Upper lobe of left lung (tissue), 6 donors: ENCODE results near the gene IPMK. TPM values are rescaled to one million over a fixed set of nuclear protein-coding genes. Genes with fewer than 3 reads are reported as not detected.

Experiments used
- ATAC-seq, 2 donors: fragments of 200-7000 bp; cut with Tn5 transposase; one replicate each; pipeline ENCODE4 v1.9.1; 2022; ENCODE audit warnings: mild to moderate bottlenecking in 2 of 2, moderate library complexity in 2 of 2; ENCODE audit not compliant: low FRiP score in 2 of 2
- DNase-seq, 2 donors: peaks; one replicate each; pipeline ENCODE4 v3.0.0-alpha.2; 2019 to 2020
- H3K27ac ChIP-seq, 4 donors: fragments of 200-600 bp; sonication (generic); one replicate each; pipeline ENCODE4 v1.5.1; 2016 to 2019
- H3K27me3 ChIP-seq, 4 donors: fragments of 200-600 bp; sonication (generic); one replicate each; pipeline ENCODE4 v1.5.1; 2017 to 2019
- H3K36me3 ChIP-seq, 4 donors: fragments of 200-600 bp; sonication (generic); one replicate each; pipeline ENCODE4 v1.5.1; 2016 to 2019
- H3K4me1 ChIP-seq, 4 donors: fragments of 200-600 bp; sonication (generic); one replicate each; pipeline ENCODE4 v1.5.1; 2018 to 2019
- H3K4me3 ChIP-seq, 4 donors: fragments of 200-600 bp; sonication (generic); one replicate each; pipeline ENCODE4 v1.5.1; 2017 to 2019; ENCODE audit warnings: mild to moderate bottlenecking in 2 of 4, moderate library complexity in 1 of 4
- H3K9me3 ChIP-seq, 4 donors: fragments of 200-600 bp; sonication (generic); one replicate each; pipeline ENCODE4 v1.5.1; 2018 to 2019
- EP300 ChIP-seq, 4 donors: sonication (generic); formaldehyde crosslinking; IDR thresholded peaks; one replicate each; pipeline ENCODE4 v1.5.1; 2017; ENCODE audit warnings: antibody characterized with exemption in 4 of 4, control low read depth in 2 of 4
- POLR2A ChIP-seq, 4 donors: fragments of 450-650 bp; IDR thresholded peaks; one replicate each; pipeline ENCODE4 v1.5.1; 2016 to 2017; ENCODE audit warnings: antibody characterized with exemption in 4 of 4, mild to moderate bottlenecking in 2 of 4
- POLR2AphosphoS5 ChIP-seq, 2 donors: sonication (generic); formaldehyde crosslinking; IDR thresholded peaks; one replicate each; pipeline ENCODE4 v1.5.1; 2017; ENCODE audit warnings: antibody characterized with exemption in 2 of 2
- WGBS, 2 donors: methylation state at CpG; one replicate each; pipeline ENCODE4 v1.1.5; 2017 to 2018; 5-methylcytosine and 5-hydroxymethylcytosine counted together
- total RNA-seq, 6 donors: library from RNA; depleted of rRNA in 4 of 6; stranded (reverse); fragments of >200 nt in 4 of 6; gene quantifications; one replicate each; pipeline versions ENCODE4 v1.1.0 to v1.2.1, GENCODE V29; 2016 to 2021
- TF ChIP-seq, protein P1 (sequence below), 6 experiments: fragments of 450-650 bp in 4 of 6; fragments of 200-600 bp in 2 of 6; sonication (generic) in 2 of 6; IDR thresholded peaks; one replicate each; pipeline ENCODE4 v1.5.1; 2016 to 2019; ENCODE audit warnings: antibody characterized with exemption in 6 of 6
- donor health status: DM: no; HTN: no; CAD: no; lungs with moderate emphysema.
- donor health status: DM: no; HTN: yes; CAD: no; lungs with severe emphysema.

The IPMK gene
- total RNA-seq, 6 donors from 2014 or later = 2.6 to 10.7 (median 5.7) TPM

GRCh38 chr10:58291538-58292174, 24.0 kb upstream of the IPMK start:
- peak; percentile 70 to 86 for ATAC-seq
- TF ChIP-seq POLR2AphosphoS5 (IDR thresholded peaks at IDR 0.05) = no peak
- no peak for TF ChIP-seq POLR2A (IDR thresholded peaks at IDR 0.05)
- TF ChIP-seq EP300 (IDR thresholded peaks at IDR 0.05) = no peak
- TF ChIP-seq, protein P1, sequence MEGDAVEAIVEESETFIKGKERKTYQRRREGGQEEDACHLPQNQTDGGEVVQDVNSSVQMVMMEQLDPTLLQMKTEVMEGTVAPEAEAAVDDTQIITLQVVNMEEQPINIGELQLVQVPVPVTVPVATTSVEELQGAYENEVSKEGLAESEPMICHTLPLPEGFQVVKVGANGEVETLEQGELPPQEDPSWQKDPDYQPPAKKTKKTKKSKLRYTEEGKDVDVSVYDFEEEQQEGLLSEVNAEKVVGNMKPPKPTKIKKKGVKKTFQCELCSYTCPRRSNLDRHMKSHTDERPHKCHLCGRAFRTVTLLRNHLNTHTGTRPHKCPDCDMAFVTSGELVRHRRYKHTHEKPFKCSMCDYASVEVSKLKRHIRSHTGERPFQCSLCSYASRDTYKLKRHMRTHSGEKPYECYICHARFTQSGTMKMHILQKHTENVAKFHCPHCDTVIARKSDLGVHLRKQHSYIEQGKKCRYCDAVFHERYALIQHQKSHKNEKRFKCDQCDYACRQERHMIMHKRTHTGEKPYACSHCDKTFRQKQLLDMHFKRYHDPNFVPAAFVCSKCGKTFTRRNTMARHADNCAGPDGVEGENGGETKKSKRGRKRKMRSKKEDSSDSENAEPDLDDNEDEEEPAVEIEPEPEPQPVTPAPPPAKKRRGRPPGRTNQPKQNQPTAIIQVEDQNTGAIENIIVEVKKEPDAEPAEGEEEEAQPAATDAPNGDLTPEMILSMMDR (IDR thresholded peaks at IDR 0.05) = peak; percentile 20 to 81 (median 77)
- H3K9me3 ChIP-seq = no peaks in the 10 kb centered on the region
- DNase-seq = peak in 1 of 2 donors; percentile 30
- no peaks in the 10 kb centered on the region for H3K36me3 ChIP-seq
- no peak overlapping the region for H3K4me3 ChIP-seq
- H3K4me1 ChIP-seq = no peaks in the 10 kb centered on the region
- H3K27me3 ChIP-seq = no peaks in the 10 kb centered on the region
- H3K27ac ChIP-seq = no peak overlapping the region
- WGBS, 2 donors = 63 to 70% methylated on average over 5 of the region's 5 CpGs

DNA sequence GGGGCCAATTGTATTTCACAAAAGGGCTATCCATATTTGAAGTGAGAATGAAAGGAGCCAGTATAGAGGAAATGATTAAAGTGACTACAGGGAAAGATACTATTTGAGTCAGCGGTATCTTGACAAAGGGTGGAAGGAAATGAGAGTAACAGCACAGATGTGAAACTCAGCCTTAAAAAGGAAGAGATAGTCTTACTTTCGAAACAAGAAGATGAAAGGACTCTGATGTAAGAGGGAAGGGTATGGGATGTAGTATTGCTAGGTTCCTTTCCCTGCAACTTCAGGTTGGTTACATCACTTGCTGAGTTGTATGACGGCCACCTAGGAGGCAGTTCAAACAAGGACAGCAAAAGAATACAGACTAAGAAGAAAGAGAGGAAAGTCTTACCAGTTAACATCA, 14.9 kb upstream of the IPMK start:
- DNase-seq (no peak), ATAC-seq (peak; percentile 57 to 67)
- peaks cover 0 to 7% (median 0%) of the 10 kb centered on the region in 4 donors for H3K36me3 ChIP-seq
- peaks cover 0 to 9% (median 5%) of the 10 kb centered on the region in 4 donors for H3K4me1 ChIP-seq
- no peak for TF ChIP-seq POLR2AphosphoS5 (IDR thresholded peaks at IDR 0.05)
- TF ChIP-seq, protein P1 (IDR thresholded peaks at IDR 0.05) = no peak
- TF ChIP-seq EP300 (IDR thresholded peaks at IDR 0.05) = no peak
- TF ChIP-seq POLR2A (IDR thresholded peaks at IDR 0.05) = no peak
- H3K27me3 ChIP-seq = no peaks in the 10 kb centered on the region
- no peaks in the 10 kb centered on the region for H3K9me3 ChIP-seq
- WGBS, 2 donors = 32 to 38% methylated on average over 3 of the region's 3 CpGs
- H3K4me3 ChIP-seq = no peak overlapping the region
- peak overlapping the region in 2 of 4 donors; percentile 26 to 35 for H3K27ac ChIP-seq

DNA sequence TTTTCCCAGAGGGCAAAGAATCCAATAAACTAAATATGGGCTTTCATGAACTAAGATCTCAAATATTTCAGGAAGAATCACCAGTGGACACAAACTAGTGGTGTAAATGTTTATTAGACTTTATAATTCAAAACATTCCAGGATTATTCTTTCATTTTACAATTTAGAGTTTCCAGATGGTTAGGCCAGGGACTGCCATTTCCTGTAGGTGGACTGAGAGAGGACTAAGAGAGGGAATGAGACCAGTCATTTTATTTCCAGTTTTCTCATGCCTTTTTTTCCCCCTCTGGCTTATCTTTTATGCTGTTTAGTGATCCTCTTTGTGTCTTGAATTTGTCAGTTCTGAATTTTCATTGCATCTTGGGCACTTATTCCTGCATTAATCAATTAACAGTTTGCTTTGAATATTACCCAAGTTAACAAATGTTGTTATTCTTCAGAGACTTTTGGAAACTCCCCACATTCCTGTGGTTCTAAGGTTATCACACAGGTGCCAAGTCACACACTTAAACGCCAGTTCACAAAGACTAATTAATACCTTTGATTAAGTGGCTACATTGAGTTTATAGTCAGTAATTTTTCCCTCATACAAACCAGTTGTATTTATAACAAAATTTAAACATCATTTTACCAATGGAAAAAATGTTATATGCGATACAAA, 13.5 kb upstream of the IPMK start:
- Histone ChIP-seq H3K27ac (no peak overlapping the region), H3K4me3 (no peak overlapping the region), H3K36me3 (peaks cover 0 to 9% (median 0%) of the 10 kb centered on the region in 4 donors), H3K9me3 (no peaks in the 10 kb centered on the region), H3K4me1 (peaks cover 0 to 9% (median 5%) of the 10 kb centered on the region in 4 donors), H3K27me3 (no peaks in the 10 kb centered on the region)
- no peak for ATAC-seq
- no peak for DNase-seq
- 81 to 82% methylated on average over 2 of the region's 2 CpGs for WGBS, 2 donors
- TF ChIP-seq, protein P1 (IDR thresholded peaks at IDR 0.05) = no peak
- TF ChIP-seq EP300 (IDR thresholded peaks at IDR 0.05) = no peak

DNA sequence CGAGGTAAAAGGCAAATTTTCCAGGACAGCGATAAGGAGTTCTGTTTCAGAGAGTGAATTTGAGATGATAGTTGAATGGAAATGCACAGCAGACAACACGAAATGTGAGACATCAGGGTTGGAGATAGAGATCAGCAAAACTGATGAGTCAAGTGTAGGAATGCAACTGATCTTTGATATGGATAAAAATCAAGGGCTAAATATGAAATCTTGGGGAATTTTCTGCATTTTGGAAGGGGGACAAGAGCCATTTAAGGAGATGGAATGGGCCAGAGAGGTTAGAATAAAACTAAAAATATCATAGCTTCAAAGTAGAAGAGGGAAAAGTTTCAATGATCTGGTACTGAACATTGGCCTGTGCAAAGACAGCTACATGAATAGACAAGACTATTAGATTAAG, 12.8 kb upstream of the IPMK start:
- WGBS, 2 donors = 94% methylated on average over 3 of the region's 3 CpGs

More for the DNA sequence above, 12.8 kb upstream of the IPMK start:
- DNase-seq = no peak
- H3K4me3 ChIP-seq = no peak overlapping the region
- ATAC-seq = no peak
- TF ChIP-seq, protein P1 (IDR thresholded peaks at IDR 0.05) = no peak
- TF ChIP-seq POLR2A (IDR thresholded peaks at IDR 0.05) (no peak), POLR2AphosphoS5 (IDR thresholded peaks at IDR 0.05) (no peak), EP300 (IDR thresholded peaks at IDR 0.05) (no peak)
- peaks cover 0 to 9% (median 0%) of the 10 kb centered on the region in 4 donors for H3K36me3 ChIP-seq
- H3K9me3 ChIP-seq = no peaks in the 10 kb centered on the region
- no peak overlapping the region for H3K27ac ChIP-seq
- H3K27me3 ChIP-seq = no peaks in the 10 kb centered on the region
- peaks cover 0 to 9% (median 5%) of the 10 kb centered on the region in 4 donors for H3K4me1 ChIP-seq
